Putamen (tissue), 1 donor: ENCODE data around the gene ZFYVE27.

Source experiments
- DNase-seq: peaks from one replicate; pipeline ENCODE4 v3.0.0-alpha.2; 2016; ENCODE audit warnings: low spot score

ZFYVE27 gene

GRCh38 chr10:97714401-97715258 is 22.3 kb upstream of the ZFYVE27 start:
- DNase-seq: no peak

- no peak for DNase-seq
These were observed 21.6 kb upstream of the ZFYVE27 start for GRCh38 chr10:97715259-97715874.

GRCh38 chr10:97717627-97718026 is 19.3 kb upstream of the ZFYVE27 start:
- no peak for DNase-seq

GRCh38 chr10:97718178-97718577 is 18.8 kb upstream of the ZFYVE27 start:
- peak; percentile 86 for DNase-seq

GRCh38 chr10:97718659-97719142 is 18.2 kb upstream of the ZFYVE27 start:
- peak; percentile 52 for DNase-seq

GRCh38 chr10:97719602-97720001 is 17.3 kb upstream of the ZFYVE27 start:
- no peak for DNase-seq

GRCh38 chr10:97721871-97722780 is 14.8 kb upstream of the ZFYVE27 start:
- no peak for DNase-seq

GRCh38 chr10:97723001-97723400 is 13.9 kb upstream of the ZFYVE27 start:
- no peak for DNase-seq

GRCh38 chr10:97724341-97724941 is 12.5 kb upstream of the ZFYVE27 start:
- no peak for DNase-seq

GRCh38 chr10:97726636-97727178 is 10.2 kb upstream of the ZFYVE27 start:
- no peak for DNase-seq

- no peak for DNase-seq
These were observed 7.9 kb upstream of the ZFYVE27 start for GRCh38 chr10:97729014-97729413.

- DNase-seq: peak; percentile 77
These were observed 5.4 kb upstream of the ZFYVE27 start for GRCh38 chr10:97731346-97732051.

- no peak for DNase-seq
These were observed 4.9 kb upstream of the ZFYVE27 start for GRCh38 chr10:97732052-97732359.

GRCh38 chr10:97733256-97733655 is 3.7 kb upstream of the ZFYVE27 start:
- DNase-seq: no peak

GRCh38 chr10:97734021-97734420 is 2.9 kb upstream of the ZFYVE27 start:
- DNase-seq: no peak

GRCh38 chr10:97736403-97736901 is 476 bp upstream of the ZFYVE27 start:
- no peak for DNase-seq

- DNase-seq: no peak
These were observed 890 bp downstream of the ZFYVE27 start for GRCh38 chr10:97737770-97738265.

GRCh38 chr10:97738616-97739015 is 1.7 kb downstream of the ZFYVE27 start:
- no peak for DNase-seq

GRCh38 chr10:97740613-97741012 is 3.7 kb downstream of the ZFYVE27 start:
- no peak for DNase-seq

- DNase-seq: no peak
These were observed 6.4 kb downstream of the ZFYVE27 start for GRCh38 chr10:97743169-97743943.
